Thoracic aorta (tissue), 2 donors: ENCODE results near the gene PUM2. TPM values are rescaled to one million over a fixed set of nuclear protein-coding genes. Genes with fewer than 3 reads are reported as not detected.

Source experiments
- ATAC-seq: fragments of 150-250 bp; one replicate; pipeline ENCODE4 v1.8.0; 2017; ENCODE audit warnings: low read depth; ENCODE audit not compliant: insufficient number of reproducible peaks, low FRiP score
- DNase-seq: peaks from one replicate; pipeline ENCODE4 v3.0.0-alpha.2; 2020; ENCODE audit warnings: low spot score
- H3K27ac ChIP-seq, 2 donors: fragments of 200-600 bp; sonication (generic); 1 replicate in 1 of 2; 2 replicates in 1 of 2; pipeline ENCODE4 v1.5.1; 2016; ENCODE audit warnings: mild to moderate bottlenecking in 2 of 2, moderate library complexity in 2 of 2
- H3K27me3 ChIP-seq: fragments of 200-600 bp; sonication (generic); replicated peaks from 2 replicates; pipeline ENCODE4 v1.6.0; 2016; ENCODE audit warnings: mild to moderate bottlenecking; ENCODE audit not compliant: insufficient read depth
- H3K36me3 ChIP-seq: fragments of 200-600 bp; sonication (generic); one replicate; pipeline ENCODE4 v1.5.1; 2016
- H3K4me1 ChIP-seq, 2 donors: fragments of 200-600 bp; sonication (generic); 1 replicate in 1 of 2; 2 replicates in 1 of 2; pipeline versions ENCODE4 v1.5.1 to v1.6.0; 2016; ENCODE audit warnings: low read depth in 2 of 2, mild to moderate bottlenecking in 1 of 2; ENCODE audit not compliant: control insufficient read depth in 1 of 2
- H3K4me3 ChIP-seq: fragments of 200-600 bp; sonication (generic); 2 replicates; pipeline ENCODE4 v1.5.1; 2016; ENCODE audit warnings: mild to moderate bottlenecking
- H3K9me3 ChIP-seq: fragments of 200-600 bp; sonication (generic); 2 replicates; pipeline ENCODE4 v1.5.1; 2016
- CTCF ChIP-seq: fragments of 200-600 bp; sonication (generic); IDR thresholded peaks from one replicate; pipeline ENCODE4 v1.5.1; 2019; ENCODE audit warnings: antibody characterized with exemption
- total RNA-seq, 2 donors: library from RNA; depleted of rRNA; stranded (reverse); fragments of >200 nt; gene quantifications; one replicate each; pipeline versions ENCODE4 v1.1.0 to v1.2.3, GENCODE V29; 2016

Gene PUM2
- total RNA-seq, result 10 to 100 TPM; 45.4 to 88.7 TPM

- Histone ChIP-seq H3K27me3 (no peaks in the 10 kb centered on the region), H3K36me3 (no peaks in the 10 kb centered on the region), H3K9me3 (no peaks in the 10 kb centered on the region), H3K4me1 (peaks cover 27 to 48% of the 10 kb centered on the region in 2 donors), H3K27ac (peak within 1 kb of the TSS; percentile 90 to 97), H3K4me3 (peak within 1 kb of the TSS; percentile 83)
- DNase-seq, result peak; percentile 74
- ATAC-seq, result peak; percentile 95
- no peak for TF ChIP-seq CTCF
These were observed at the start of gene PUM2 for GRCh38 chr2:20350753-20351554. Gene PUM2, minus strand, starts transcription at chr2:20350844. Its CDS starts 23,484 bp downstream, at chr2:20327360.

GRCh38 chr2:20400306-20400705 lies 49.7 kb upstream of the PUM2 start:
- no peak for TF ChIP-seq CTCF
- Histone ChIP-seq H3K4me1 (peaks cover 0 to 3% of the 10 kb centered on the region in 2 donors), H3K27ac (no peak overlapping the region), H3K36me3 (no peaks in the 10 kb centered on the region), H3K27me3 (no peaks in the 10 kb centered on the region), H3K4me3 (no peak overlapping the region), H3K9me3 (no peaks in the 10 kb centered on the region)
- DNase-seq (no peak), ATAC-seq (no peak)

GRCh38 chr2:20398956-20399567 lies 48.4 kb upstream of the PUM2 start:
- no peak for ATAC-seq
- DNase-seq, result no peak
- Histone ChIP-seq H3K4me1 (peaks cover 0 to 3% of the 10 kb centered on the region in 2 donors), H3K36me3 (no peaks in the 10 kb centered on the region), H3K9me3 (no peaks in the 10 kb centered on the region), H3K4me3 (no peak overlapping the region), H3K27me3 (no peaks in the 10 kb centered on the region), H3K27ac (no peak overlapping the region)
- TF ChIP-seq CTCF, result no peak

GRCh38 chr2:20397811-20398447 lies 47.3 kb upstream of the PUM2 start:
- Histone ChIP-seq H3K4me1 (no peaks in the 10 kb centered on the region), H3K27ac (no peak overlapping the region), H3K9me3 (no peaks in the 10 kb centered on the region), H3K27me3 (no peaks in the 10 kb centered on the region), H3K4me3 (no peak overlapping the region), H3K36me3 (no peaks in the 10 kb centered on the region)
- DNase-seq (no peak), ATAC-seq (no peak)
- TF ChIP-seq CTCF, result no peak

- no peak overlapping the region for H3K27ac ChIP-seq
- no peaks in the 10 kb centered on the region for H3K9me3 ChIP-seq
- no peaks in the 10 kb centered on the region for H3K36me3 ChIP-seq
- H3K27me3 ChIP-seq, result no peaks in the 10 kb centered on the region
- no peak overlapping the region for H3K4me3 ChIP-seq
- TF ChIP-seq CTCF, result no peak
- DNase-seq (no peak), ATAC-seq (no peak)
- H3K4me1 ChIP-seq, result no peaks in the 10 kb centered on the region
These were observed 45.8 kb upstream of the PUM2 start for GRCh38 chr2:20396356-20397000.
